GM13977 (cell line): ENCODE data around the gene TMEM217.
"Not testable (repeated sequence)": the region's sequence is repeated elsewhere in the genome, so short reads cannot be mapped to it uniquely, and the experiment has no call there.

ENCODE experiments used
- DNase-seq: peaks from one replicate; pipeline ENCODE4 v3.0.0; 2012; ENCODE audit warnings: low spot score
- CTCF ChIP-seq: IDR thresholded peaks from 2 replicates; pipeline ENCODE4 v1.5.1; 2012; ENCODE audit warnings: mild to moderate bottlenecking, control low read depth; ENCODE audit not compliant: insufficient read depth; ENCODE audit errors: extremely low read depth, missing control alignments
- in situ Hi-C: fragments of 300-500 bp; cut with MboI; formaldehyde crosslinking; loops from one replicate; pipeline ENCODE4 v1.12.0; 2022; ENCODE audit warnings: low sequenced_read_pairs, low pct_unique_long_range_greater_than_20kb, mixed read lengths, inconsistent platforms; ENCODE audit not compliant: unreplicated experiment

TMEM217 gene

GRCh38 chr6:37192666-37193065 lies 65.3 kb downstream of the TMEM217 start:
- no peak for DNase-seq
- in situ Hi-C loops, result no loop called here
- no peak for TF ChIP-seq CTCF

GRCh38 chr6:37190159-37190535 lies 67.8 kb downstream of the TMEM217 start:
- DNase-seq, result no peak
- in situ Hi-C loops, result no loop called here
- TF ChIP-seq CTCF, result no peak

GRCh38 chr6:37188962-37189510 lies 68.9 kb downstream of the TMEM217 start:
- no peak for TF ChIP-seq CTCF
- in situ Hi-C loops, result no loop called here
- no peak for DNase-seq

- in situ Hi-C loops, result no loop called here
- no peak for DNase-seq
- no peak for TF ChIP-seq CTCF
These were observed 70.5 kb downstream of the TMEM217 start for GRCh38 chr6:37187321-37188022.

GRCh38 chr6:37185949-37186720 lies 71.8 kb downstream of the TMEM217 start:
- in situ Hi-C loops, DNase-seq: not testable (repeated sequence)

GRCh38 chr6:37182736-37183590 lies 75.0 kb downstream of the TMEM217 start:
- peak; percentile 43 for DNase-seq
- in situ Hi-C loops, result no loop called here
- TF ChIP-seq CTCF, result no peak

- DNase-seq, in situ Hi-C loops: not testable (repeated sequence)
These were observed 77.3 kb downstream of the TMEM217 start for GRCh38 chr6:37180610-37181009.
